HG03175 (cell line): Measurements from ENCODE around the gene TSPAN18.

Source experiments
- ATAC-seq: cut with Tn5 transposase; IDR thresholded peaks from one replicate; pipeline ENCODE4 v1.9.1; 2021; ENCODE audit warnings: mild to moderate bottlenecking, moderate library complexity; ENCODE audit not compliant: unreplicated experiment

TSPAN18 gene

DNA sequence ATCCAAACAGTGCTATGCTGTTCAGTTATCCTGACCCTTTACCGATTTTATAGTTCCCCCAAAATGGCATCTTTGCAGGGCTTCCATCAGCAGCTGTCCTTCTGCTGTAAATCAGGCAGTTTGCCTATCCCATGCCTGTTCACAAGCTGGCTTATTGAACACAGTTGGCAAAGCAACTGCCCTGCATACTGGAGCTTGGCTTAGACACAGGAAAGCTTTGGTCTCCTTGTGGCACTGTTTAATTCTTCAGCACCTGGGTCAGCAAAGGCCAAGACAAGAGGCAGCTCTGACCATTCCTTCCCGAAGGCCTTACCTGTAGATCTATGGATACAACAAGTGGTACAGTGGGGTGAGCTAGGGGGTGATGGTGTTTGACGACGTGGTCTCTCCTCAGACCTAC, 32.2 kb downstream of the TSPAN18 start:
- ATAC-seq, result no peak

- ATAC-seq, result no peak
Measured at GRCh38 chr11:44759743-44760476, 33.1 kb downstream of the TSPAN18 start.

- no peak for ATAC-seq
Measured at GRCh38 chr11:44760477-44760872, 33.7 kb downstream of the TSPAN18 start.

- ATAC-seq, result no peak
Measured at GRCh38 chr11:44760917-44761550, 34.3 kb downstream of the TSPAN18 start.

DNA sequence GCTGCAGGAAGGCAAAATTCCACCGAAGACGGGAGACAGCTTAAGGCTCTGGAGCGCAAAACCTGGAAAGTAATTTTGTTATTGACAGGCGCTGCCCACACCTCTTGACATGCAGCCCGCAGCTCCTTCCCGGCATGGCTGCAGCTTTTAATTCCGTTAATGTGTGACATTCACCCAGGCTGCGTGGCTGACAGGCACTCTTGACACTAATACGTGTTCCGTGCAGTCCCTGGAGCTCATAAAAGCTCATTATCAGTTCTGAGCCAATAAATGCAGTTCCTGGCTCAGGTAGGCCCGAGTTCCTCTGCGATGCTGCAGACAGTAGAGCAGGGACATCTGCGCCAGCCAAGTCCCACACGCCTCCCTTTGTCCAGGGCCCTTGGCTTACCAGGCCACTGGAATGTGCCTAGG, 34.8 kb downstream of the TSPAN18 start:
- no peak for ATAC-seq

DNA sequence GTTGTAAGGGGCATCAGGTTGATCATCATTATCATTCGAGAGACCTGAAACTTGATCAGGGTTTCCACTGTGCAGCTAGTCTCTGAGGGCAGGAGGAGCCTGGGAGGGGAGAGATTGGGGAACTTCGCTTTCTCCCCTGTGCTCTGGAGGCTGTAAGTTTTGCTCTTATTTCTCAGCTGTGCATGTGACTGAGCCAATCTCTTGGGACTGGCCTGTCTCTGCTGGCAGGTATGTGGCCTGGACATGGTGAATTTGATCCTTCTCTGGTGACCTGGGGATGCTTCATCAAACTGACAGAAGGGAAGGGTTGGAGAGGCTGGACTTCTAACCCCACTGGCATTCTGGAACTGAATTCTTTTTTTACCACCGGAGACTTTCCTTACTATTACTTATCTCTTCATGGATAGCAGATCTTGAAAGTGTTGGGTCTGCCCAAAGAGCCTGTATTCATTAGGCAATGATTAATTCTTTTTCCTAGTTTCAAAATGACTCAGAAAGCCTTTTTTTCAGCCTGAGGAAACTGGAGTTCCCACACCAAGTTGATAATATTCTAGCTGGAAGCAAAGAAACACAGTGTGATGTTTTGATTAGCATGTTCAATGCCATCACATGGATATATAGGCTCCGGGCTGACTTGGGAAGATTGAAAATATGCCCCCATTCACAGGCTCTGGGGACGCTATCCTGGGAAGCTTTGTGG, 36.5 kb downstream of the TSPAN18 start:
- ATAC-seq, result no peak

DNA sequence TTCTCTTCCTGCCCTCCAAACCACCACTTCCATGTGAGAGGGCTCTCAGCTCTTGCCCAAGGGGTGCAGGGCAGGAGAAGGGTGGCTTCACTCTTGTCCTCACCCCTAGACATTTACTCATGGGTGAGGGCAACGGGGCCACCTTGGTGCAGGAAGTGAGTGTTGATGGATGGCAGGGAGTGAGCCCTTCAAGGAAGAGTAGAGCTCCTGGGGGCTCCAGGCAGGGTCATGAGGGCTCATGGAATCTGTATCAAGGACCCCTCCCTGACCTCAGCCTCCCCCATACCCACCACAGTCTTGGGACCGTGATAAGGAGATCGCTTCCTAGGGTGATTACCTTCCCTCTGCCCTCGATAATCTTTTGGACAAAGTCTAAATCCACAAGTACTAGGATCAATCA, 37.8 kb downstream of the TSPAN18 start:
- ATAC-seq, result no peak

DNA sequence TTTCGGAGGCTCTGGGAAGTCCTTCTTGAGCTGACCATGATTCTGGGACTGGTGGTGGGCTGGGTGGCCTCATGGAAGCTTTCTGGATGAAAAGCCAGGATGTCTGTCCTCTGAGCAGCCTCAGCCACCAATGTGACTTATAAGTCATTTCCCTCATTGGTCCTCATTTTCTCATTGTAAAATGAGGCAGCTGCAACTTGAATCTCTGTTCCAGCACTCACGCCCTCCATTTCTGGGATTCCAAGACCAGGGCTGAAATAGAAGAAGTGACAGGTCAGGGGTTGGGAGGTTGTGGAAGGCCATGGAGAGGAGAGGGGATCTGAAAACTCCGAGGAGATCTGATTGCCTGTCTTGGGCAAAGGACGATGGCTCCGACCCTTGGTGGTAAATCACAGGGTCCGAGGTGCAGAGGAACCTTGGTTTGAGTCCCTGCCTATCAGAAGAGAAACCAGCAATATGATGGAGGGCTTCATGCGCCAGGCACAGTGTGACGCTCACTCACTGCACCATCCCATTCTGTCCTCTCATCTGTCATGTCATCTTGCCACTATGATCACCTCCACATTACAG, 38.3 kb downstream of the TSPAN18 start:
- ATAC-seq, result no peak

GRCh38 chr11:44765676-44766075, 38.9 kb downstream of the TSPAN18 start:
- no peak for ATAC-seq

GRCh38 chr11:44766112-44766971, 39.6 kb downstream of the TSPAN18 start:
- ATAC-seq, result no peak

DNA sequence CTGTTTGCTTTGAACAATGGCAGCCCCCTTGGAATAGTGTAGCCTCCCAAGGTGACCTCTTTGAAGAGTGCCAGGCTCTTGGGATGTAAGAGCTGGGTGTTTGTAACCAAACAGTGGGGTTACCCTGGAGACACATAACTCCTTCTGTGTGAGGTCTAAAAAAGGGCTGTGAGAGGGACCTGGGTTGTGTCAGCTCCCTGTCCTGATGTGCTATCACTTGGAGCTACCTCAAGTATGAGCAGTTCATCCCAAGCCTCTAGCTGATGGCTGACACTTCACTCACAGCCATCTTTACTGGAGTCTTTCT, 40.2 kb downstream of the TSPAN18 start:
- ATAC-seq, result no peak

DNA sequence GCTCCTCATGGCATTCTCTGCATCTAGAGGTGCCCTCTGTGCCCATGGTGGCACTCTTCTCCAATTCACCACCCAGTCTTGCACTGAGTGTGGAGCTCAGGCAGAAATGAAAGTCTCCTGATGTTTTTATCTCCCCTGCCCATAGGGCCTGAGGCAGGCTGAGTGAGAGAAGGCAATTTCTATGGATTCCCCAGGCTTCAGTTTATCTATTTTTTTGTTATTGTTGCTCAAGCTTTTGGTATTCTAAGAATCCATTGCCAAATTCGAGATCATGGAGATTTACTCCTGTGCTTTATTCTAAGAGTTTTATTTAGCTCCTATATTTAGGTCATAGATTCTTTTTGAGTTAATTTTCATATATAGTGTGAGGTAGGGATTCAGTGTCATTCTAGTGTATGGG, 40.7 kb downstream of the TSPAN18 start:
- no peak for ATAC-seq

- no peak for ATAC-seq
Measured at GRCh38 chr11:44770401-44770800, 43.6 kb downstream of the TSPAN18 start.

DNA sequence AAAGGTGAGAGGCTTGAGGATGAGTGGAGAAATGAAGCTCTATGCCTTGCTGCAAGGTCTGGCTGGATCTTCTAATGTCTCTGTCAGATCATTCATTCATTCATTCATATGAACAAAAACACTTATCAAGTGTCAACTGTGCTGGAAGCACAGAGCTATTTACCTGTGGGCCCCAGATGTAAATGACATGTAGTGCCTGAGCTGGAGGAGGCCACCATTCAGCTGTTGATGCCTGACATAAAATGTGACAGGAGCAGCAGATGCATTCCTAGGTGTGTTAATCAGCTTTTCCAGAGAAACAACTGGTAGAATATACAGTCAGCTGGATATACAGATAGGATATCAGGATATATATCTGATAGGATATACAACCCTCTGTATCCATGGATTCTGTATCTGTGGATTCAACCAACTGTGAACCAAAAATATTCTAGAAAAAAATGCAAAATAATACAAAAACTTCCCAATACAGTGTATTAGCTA, 44.5 kb downstream of the TSPAN18 start:
- ATAC-seq, result no peak

- ATAC-seq, result no peak
Measured at GRCh38 chr11:44771841-44772240, 45.1 kb downstream of the TSPAN18 start.

DNA sequence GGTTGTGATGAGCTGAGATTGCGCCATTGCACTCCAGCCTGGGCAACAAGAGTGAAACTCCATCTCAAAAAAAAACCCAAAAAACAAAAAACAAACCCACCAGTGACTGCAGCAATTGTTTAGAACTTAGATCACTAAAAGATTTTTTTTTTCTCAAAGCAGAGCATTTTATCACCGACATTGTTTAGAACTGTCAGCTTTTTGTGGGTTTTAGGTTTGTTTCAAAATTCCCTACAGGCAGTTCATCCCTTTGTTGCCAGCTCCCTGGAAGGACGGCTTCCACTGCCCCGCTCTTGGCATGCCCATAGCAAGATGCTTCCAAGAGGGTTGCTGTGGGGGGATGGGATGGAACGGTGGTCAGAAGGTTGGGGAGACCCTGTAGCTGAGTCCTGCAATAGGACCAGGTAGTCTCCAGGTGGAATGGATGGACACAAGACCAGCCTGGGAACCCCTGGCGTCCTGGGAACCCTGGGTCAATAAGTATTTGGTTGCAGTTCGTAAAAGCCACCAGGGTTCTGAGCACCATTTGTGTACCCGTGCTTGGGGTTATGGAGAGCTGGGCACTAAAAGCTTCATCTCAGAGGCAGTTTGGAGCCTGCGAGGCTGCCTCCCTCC, 46.7 kb downstream of the TSPAN18 start:
- no peak for ATAC-seq

DNA sequence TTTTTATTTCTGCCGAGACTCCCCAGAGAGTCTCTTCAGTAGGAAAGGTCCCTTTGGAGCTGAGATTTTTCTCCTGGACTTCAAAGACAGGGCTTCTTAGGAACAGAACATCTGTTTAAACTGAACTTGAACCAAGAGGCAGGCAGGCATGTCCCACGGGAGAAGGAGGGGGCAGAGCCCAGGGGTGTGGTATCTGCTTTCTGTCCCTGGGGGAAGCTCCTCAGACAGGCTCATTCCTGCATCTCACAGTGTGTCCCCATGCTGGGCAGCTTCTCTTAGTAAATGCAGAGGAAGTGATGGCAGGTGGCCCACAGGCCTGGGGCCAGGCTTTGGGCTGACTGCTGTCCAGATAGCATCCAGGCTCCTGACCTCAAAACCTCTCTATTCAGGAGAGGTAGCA, 47.3 kb downstream of the TSPAN18 start:
- ATAC-seq, result no peak

DNA sequence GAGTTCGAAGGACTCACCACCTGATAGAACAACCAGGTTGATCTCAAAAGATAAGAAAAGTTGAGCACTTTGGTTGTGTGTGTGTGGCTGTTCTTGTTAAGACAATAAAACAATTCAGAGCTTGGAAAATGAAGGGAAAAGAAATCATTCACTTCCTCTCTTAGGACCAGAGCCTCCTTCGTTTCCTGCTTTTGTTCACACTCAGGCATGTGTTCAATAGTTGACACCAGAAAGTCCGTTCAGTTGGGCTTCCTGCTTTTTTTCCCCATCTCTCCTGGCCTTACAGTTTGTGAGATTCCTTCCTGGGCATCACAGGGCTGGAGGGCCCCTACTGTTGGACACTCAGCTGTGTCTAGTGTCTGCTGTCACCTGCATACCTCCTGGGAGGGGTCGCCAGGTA, 48.0 kb downstream of the TSPAN18 start:
- no peak for ATAC-seq

GRCh38 chr11:44775366-44775984, 48.7 kb downstream of the TSPAN18 start:
- ATAC-seq, result no peak

DNA sequence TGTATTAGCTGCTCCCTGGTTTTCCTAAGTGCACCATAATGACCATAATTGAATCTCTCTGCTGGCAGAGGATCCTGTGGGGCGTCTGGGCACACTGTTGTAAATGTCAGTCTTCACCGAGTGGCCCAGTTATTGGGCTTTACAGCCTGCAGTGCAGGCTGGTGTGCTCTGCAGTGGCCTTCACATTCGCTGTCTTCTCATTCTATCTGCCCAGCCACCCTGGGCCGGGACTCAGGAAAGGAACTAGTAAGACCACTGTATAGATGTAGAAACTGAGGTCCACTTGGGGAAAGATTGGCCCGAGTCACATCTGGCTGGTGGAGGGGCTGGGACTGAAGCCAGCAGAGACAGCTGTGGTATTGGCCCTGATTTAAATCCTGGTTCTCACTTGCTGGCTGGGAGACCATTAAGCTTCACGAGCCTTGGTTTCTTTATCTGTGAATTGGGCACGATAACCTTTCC, 49.3 kb downstream of the TSPAN18 start:
- ATAC-seq, result no peak
